HepG2 (cell line): ENCODE results near the gene COA3. TPM values are rescaled to one million over a fixed set of nuclear protein-coding genes. Genes with fewer than 3 reads are reported as not detected.

Source experiments
- CREM ChIP-seq, 2 experiments: sonication (generic) in 1 of 2; formaldehyde crosslinking in 1 of 2; IDR thresholded peaks; 2 replicates each; pipeline versions ENCODE4 v1.4.0 to v1.6.1; 2016 to 2020; ENCODE audit warnings: antibody characterized with exemption in 1 of 2, mild to moderate bottlenecking in 1 of 2, missing genetic modification reagents in 1 of 2
- HDAC6 ChIP-seq: fragments of 200-600 bp; sonication (generic); IDR thresholded peaks from 2 replicates; pipeline ENCODE4 v1.7.0; 2017; ENCODE audit warnings: mild to moderate bottlenecking, antibody characterized with exemption, low read length, low read depth
- HNF1B ChIP-seq: sonication (generic); formaldehyde crosslinking; IDR thresholded peaks from 2 replicates; pipeline ENCODE4 v1.5.1; 2020; ENCODE audit warnings: mild to moderate bottlenecking, moderate library complexity, missing genetic modification reagents
- IRF2 ChIP-seq: IDR thresholded peaks from 2 replicates; pipeline ENCODE4 v1.6.1; 2018; ENCODE audit warnings: missing genetic modification reagents, missing compliant biosample characterization
- IRX3 ChIP-seq: sonication (generic); formaldehyde crosslinking; IDR thresholded peaks from 2 replicates; pipeline ENCODE4 v1.8.1; 2023; ENCODE audit warnings: mild to moderate bottlenecking, low read depth, missing genetic modification reagents, borderline replicate concordance
- KLF9 ChIP-seq: IDR thresholded peaks from 2 replicates; pipeline ENCODE4 v1.6.1; 2016; ENCODE audit warnings: low read depth
- MATR3 ChIP-seq: sonication (generic); formaldehyde crosslinking; IDR thresholded peaks from 2 replicates; pipeline ENCODE4 v1.4.0; 2020; ENCODE audit warnings: missing genetic modification reagents
- MED1 ChIP-seq: sonication (generic); formaldehyde crosslinking; IDR thresholded peaks from 2 replicates; pipeline ENCODE4 v1.4.0; 2020; ENCODE audit warnings: missing genetic modification reagents
- POGK ChIP-seq: sonication (generic); formaldehyde crosslinking; conservative IDR thresholded peaks from 2 replicates; pipeline ENCODE4 v1.8.0; 2022; ENCODE audit warnings: mild to moderate bottlenecking, moderate library complexity, missing genetic modification reagents
- POLR2AphosphoS2 ChIP-seq: IDR thresholded peaks from 2 replicates; pipeline ENCODE4 v1.6.1; 2011; ENCODE audit warnings: low read depth, low read length, improper control_type of control experiment
- SP1 ChIP-seq, 2 experiments: fragments of 450-650 bp in 1 of 2; sonication (generic) in 1 of 2; formaldehyde crosslinking in 1 of 2; IDR thresholded peaks; 2 replicates each; pipeline versions ENCODE4 v1.4.0 to v1.6.1; 2016 to 2020; ENCODE audit warnings: missing genetic modification reagents in 1 of 2
- SRSF9 ChIP-seq: fragments of 200-400 bp; formaldehyde crosslinking; IDR thresholded peaks from 2 replicates; pipeline ENCODE4 v1.6.1; 2018; ENCODE audit warnings: borderline replicate concordance, mild to moderate bottlenecking, low read depth, low read length; ENCODE audit not compliant: insufficient read depth, poor library complexity, severe bottlenecking
- TOE1 ChIP-seq: sonication (generic); formaldehyde crosslinking; IDR thresholded peaks from 2 replicates; pipeline ENCODE4 v1.4.0; 2020; ENCODE audit warnings: mild to moderate bottlenecking, missing genetic modification reagents
- ZBTB26 ChIP-seq: IDR thresholded peaks from 2 replicates; pipeline ENCODE4 v1.6.1; 2016; ENCODE audit warnings: missing compliant biosample characterization, missing genetic modification reagents, borderline replicate concordance
- ZFY ChIP-seq: sonication (generic); formaldehyde crosslinking; IDR thresholded peaks from 2 replicates; pipeline ENCODE4 v1.4.0; 2020; ENCODE audit warnings: missing genetic modification reagents
- ZNF10 ChIP-seq: sonication (generic); formaldehyde crosslinking; IDR thresholded peaks from 2 replicates; pipeline ENCODE4 v1.4.0; 2020; ENCODE audit warnings: mild to moderate bottlenecking, low read depth, missing genetic modification reagents, borderline replicate concordance
- ZNF207 ChIP-seq: fragments of 450-650 bp; IDR thresholded peaks from 2 replicates; pipeline ENCODE4 v1.6.1; 2016; ENCODE audit warnings: antibody characterized with exemption, borderline replicate concordance
- ZNF232 ChIP-seq: sonication (generic); formaldehyde crosslinking; IDR thresholded peaks from 2 replicates; pipeline ENCODE4 v1.4.0; 2020; ENCODE audit warnings: missing genetic modification reagents, borderline replicate concordance
- ZNF562 ChIP-seq: sonication (generic); formaldehyde crosslinking; IDR thresholded peaks from 2 replicates; pipeline ENCODE4 v1.8.0; 2022; ENCODE audit warnings: missing genetic modification reagents, borderline replicate concordance
- ZNF567 ChIP-seq: sonication (generic); formaldehyde crosslinking; IDR thresholded peaks from 2 replicates; pipeline ENCODE4 v1.8.1; 2023; ENCODE audit warnings: mild to moderate bottlenecking, missing genetic modification reagents, borderline replicate concordance
- ZNF572 ChIP-seq: sonication (generic); formaldehyde crosslinking; IDR thresholded peaks from 2 replicates; pipeline ENCODE4 v1.5.1; 2020; ENCODE audit warnings: mild to moderate bottlenecking, missing genetic modification reagents
- ZNF614 ChIP-seq: IDR thresholded peaks from 2 replicates; pipeline ENCODE4 v1.6.1; 2018; ENCODE audit warnings: missing biosample characterization, missing genetic modification reagents, inconsistent platforms, borderline replicate concordance
- ZNF766 ChIP-seq: sonication (generic); formaldehyde crosslinking; IDR thresholded peaks from 2 replicates; pipeline ENCODE4 v1.5.0; 2020; ENCODE audit warnings: missing genetic modification reagents, borderline replicate concordance
- ZNF83 ChIP-seq: sonication (generic); formaldehyde crosslinking; IDR thresholded peaks from 2 replicates; pipeline ENCODE4 v1.4.0; 2020; ENCODE audit warnings: missing genetic modification reagents, mild to moderate bottlenecking, borderline replicate concordance
- polyA plus RNA-seq, 8 experiments: library from polyadenylated mRNA; depleted of rRNA in 3 of 8; stranded (reverse) in 7 of 8; unstranded in 1 of 8; fragments of >200 nt; fragmentation: Illumina TruSeq in 4 of 8; extraction: Trizol in 4 of 8; gene quantifications; 2 replicates each; pipeline versions ENCODE4 v1.2.1 to v1.2.3, GENCODE V29; 2011 to 2016; ENCODE audit warnings: low read depth in 4 of 8, missing spikeins in 1 of 8, mixed read lengths in 1 of 8; ENCODE audit not compliant: insufficient read depth in 1 of 8
- total RNA-seq, 5 experiments: library from RNA; depleted of rRNA; stranded (reverse); fragments of >200 nt; fragmentation: Illumina TruSeq; extraction: Trizol; gene quantifications; 2 replicates each; pipeline ENCODE4 v1.2.3, GENCODE V29; 2016; ENCODE audit warnings: low read depth in 1 of 5

COA3 gene
- total and polyA plus RNA-seq, 2 of the 13 experiments (the other 11 are each of a cell fraction or from before 2014, with no cell fraction given): 133 to 202 TPM

GRCh38 chr17:42797067-42798007, 1.2 kb downstream of the COA3 start (continued):
- TF ChIP-seq POGK (CRISPR knock-in tag) (no peak), KLF9 (CRISPR knock-in tag) (peak; percentile 77; the same call in 1 of the 2 replicates), SP1 (IDR thresholded peaks at IDR 0.05) (no peak), SP1 (CRISPR knock-in tag; IDR thresholded peaks at IDR 0.05) (no peak), POLR2AphosphoS2 (no peak), ZNF562 (CRISPR knock-in tag) (no peak), SRSF9 (no peak), TOE1 (CRISPR knock-in tag) (no peak), ZNF232 (CRISPR knock-in tag) (no peak; the same call in 1 of the 2 replicates), MED1 (peak; percentile 57), HDAC6 (no peak), CREM (IDR thresholded peaks at IDR 0.05) (no peak), CREM (CRISPR knock-in tag; IDR thresholded peaks at IDR 0.05) (no peak), IRF2 (CRISPR knock-in tag) (no peak), IRX3 (CRISPR knock-in tag) (no peak), ZNF766 (CRISPR knock-in tag) (no peak), ZNF572 (CRISPR knock-in tag) (no peak; the same call in 1 of the 2 replicates), ZFY (CRISPR knock-in tag) (no peak), ZNF567 (CRISPR knock-in tag) (peak; percentile 69; the same call in 1 of the 2 replicates), ZNF10 (CRISPR knock-in tag) (no peak), ZBTB26 (CRISPR knock-in tag) (no peak; the same call in 1 of the 2 replicates), HNF1B (CRISPR knock-in tag) (peak; percentile 91), ZNF614 (CRISPR knock-in tag) (peak; percentile 61; the same call in 1 of the 2 replicates), MATR3 (CRISPR knock-in tag) (no peak), ZNF83 (CRISPR knock-in tag) (no peak), ZNF207 (no peak)
